ENCODE data around the gene DOK3.

DNA sequence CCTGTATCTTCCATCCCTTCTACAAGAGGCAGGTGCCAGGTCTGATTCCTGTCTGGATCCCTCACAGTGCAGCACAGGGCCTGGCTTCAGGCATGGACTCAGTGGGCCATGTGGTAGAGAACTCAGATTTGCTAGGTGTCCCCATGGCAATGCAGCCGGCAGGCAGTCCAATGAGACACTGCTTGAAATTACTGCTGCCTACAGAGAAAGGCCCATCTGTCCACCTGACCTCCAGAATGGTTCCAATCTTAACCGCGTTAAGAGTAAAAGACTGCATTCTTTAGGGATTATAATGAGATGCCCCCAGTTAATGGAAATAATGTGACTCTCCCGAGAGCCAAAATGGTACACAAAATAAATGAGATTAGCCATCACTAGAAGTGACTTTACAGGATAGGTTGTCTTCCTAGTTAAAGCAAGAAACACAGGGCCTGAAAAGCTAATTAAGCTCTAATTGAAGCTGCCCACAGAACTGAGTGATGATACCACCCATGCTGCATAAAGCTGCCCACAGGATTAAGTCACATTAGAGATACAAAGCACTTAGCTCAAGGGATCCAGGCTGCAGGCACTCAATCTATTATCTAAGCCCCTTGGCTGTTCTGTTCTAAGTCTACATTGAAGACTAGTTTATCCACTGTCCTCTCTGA lies 33.3 kb upstream of the DOK3 start:
- TF ChIP-seq, protein P1, sequence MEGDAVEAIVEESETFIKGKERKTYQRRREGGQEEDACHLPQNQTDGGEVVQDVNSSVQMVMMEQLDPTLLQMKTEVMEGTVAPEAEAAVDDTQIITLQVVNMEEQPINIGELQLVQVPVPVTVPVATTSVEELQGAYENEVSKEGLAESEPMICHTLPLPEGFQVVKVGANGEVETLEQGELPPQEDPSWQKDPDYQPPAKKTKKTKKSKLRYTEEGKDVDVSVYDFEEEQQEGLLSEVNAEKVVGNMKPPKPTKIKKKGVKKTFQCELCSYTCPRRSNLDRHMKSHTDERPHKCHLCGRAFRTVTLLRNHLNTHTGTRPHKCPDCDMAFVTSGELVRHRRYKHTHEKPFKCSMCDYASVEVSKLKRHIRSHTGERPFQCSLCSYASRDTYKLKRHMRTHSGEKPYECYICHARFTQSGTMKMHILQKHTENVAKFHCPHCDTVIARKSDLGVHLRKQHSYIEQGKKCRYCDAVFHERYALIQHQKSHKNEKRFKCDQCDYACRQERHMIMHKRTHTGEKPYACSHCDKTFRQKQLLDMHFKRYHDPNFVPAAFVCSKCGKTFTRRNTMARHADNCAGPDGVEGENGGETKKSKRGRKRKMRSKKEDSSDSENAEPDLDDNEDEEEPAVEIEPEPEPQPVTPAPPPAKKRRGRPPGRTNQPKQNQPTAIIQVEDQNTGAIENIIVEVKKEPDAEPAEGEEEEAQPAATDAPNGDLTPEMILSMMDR (IDR thresholded peaks at IDR 0.05): no peak
- TF ChIP-seq POLR2A (IDR thresholded peaks at IDR 0.05): no peak
